OCI-LY7 (cell line): ENCODE results near the gene TLE5. TPM values are rescaled to one million over a fixed set of nuclear protein-coding genes. Genes with fewer than 3 reads are reported as not detected.

Source experiments
- BruUV-seq: library from RNA; stranded (reverse); fragments of 400-500 nt; replicated peaks from 2 replicates; lab custom pipeline; 2021; lab: Mats Ljungman, UMichigan
- CTCF ChIA-PET: fragments of 300-600 bp; sonication (Branson Sonifier 250); formaldehyde crosslinking; loops from one replicate; lab custom pipeline; 2022; ENCODE audit warnings: antibody characterized with exemption; ENCODE audit not compliant: unreplicated experiment; lab: Charles Lee
- POLR2A ChIA-PET: fragments of 300-600 bp; sonication (Branson Sonifier 250); formaldehyde crosslinking; loops from one replicate; lab custom pipeline; 2022; ENCODE audit warnings: antibody characterized with exemption; lab: Charles Lee
- DNase-seq: peaks from one replicate; pipeline ENCODE4 v3.0.0-alpha.2; 2015; ENCODE audit warnings: low spot score
- H2AFZ ChIP-seq: fragments of 200-600 bp; sonication (generic), shearing (Covaris generic); 2 replicates; pipeline ENCODE4 v1.6.1; 2014; ENCODE audit warnings: mild to moderate bottlenecking, antibody characterized with exemption, low read length, moderate library complexity
- H3K27ac ChIP-seq: fragments of 200-600 bp; sonication (generic); 2 replicates; pipeline ENCODE4 v1.5.1; 2014; ENCODE audit warnings: mixed run types, low read depth, mild to moderate bottlenecking, moderate library complexity, low read length, inconsistent platforms; ENCODE audit not compliant: poor library complexity, severe bottlenecking
- H3K36me3 ChIP-seq: fragments of 200-600 bp; sonication (generic); 2 replicates; pipeline ENCODE4 v1.6.1; 2014; ENCODE audit warnings: mild to moderate bottlenecking, antibody characterized with exemption, low read length, moderate library complexity, mixed read lengths; ENCODE audit not compliant: insufficient read depth
- H3K4me1 ChIP-seq: fragments of 200-600 bp; sonication (generic); 2 replicates; pipeline ENCODE4 v1.5.1; 2014; ENCODE audit warnings: mild to moderate bottlenecking, low read length; ENCODE audit not compliant: insufficient read depth, poor library complexity, severe bottlenecking
- H3K4me2 ChIP-seq: fragments of 200-600 bp; sonication (generic); 2 replicates; pipeline ENCODE4 v1.6.1; 2014; ENCODE audit warnings: mild to moderate bottlenecking, low read length
- H3K4me3 ChIP-seq: fragments of 200-600 bp; sonication (generic); 2 replicates; pipeline ENCODE4 v1.5.1; 2014; ENCODE audit warnings: mild to moderate bottlenecking, low read depth, low read length; ENCODE audit not compliant: poor library complexity, severe bottlenecking
- H3K79me2 ChIP-seq: fragments of 200-600 bp; sonication (generic); 2 replicates; pipeline ENCODE4 v1.6.1; 2016; ENCODE audit warnings: low read depth, mild to moderate bottlenecking, low read length, moderate library complexity, mixed read lengths; ENCODE audit not compliant: insufficient read depth
- H3K9me2 ChIP-seq: fragments of 200-600 bp; sonication (generic); 2 replicates; pipeline ENCODE4 v1.6.1; 2016; ENCODE audit warnings: mild to moderate bottlenecking, low read length, mixed read lengths; ENCODE audit not compliant: insufficient read depth
- H3K9me3 ChIP-seq: fragments of 200-600 bp; sonication (generic); 2 replicates; pipeline ENCODE4 v1.6.1; 2014; ENCODE audit warnings: mild to moderate bottlenecking, mixed run types, low read length, mixed read lengths
- H4K20me1 ChIP-seq: fragments of 200-600 bp; sonication (generic); 2 replicates; pipeline ENCODE4 v1.6.1; 2014; ENCODE audit warnings: mild to moderate bottlenecking, antibody characterized with exemption, low read length, moderate library complexity, mixed read lengths; ENCODE audit not compliant: insufficient read depth
- EZH2phosphoT487 ChIP-seq: fragments of 200-600 bp; sonication (generic); IDR thresholded peaks from 2 replicates; pipeline ENCODE4 v1.6.1; 2018; ENCODE audit warnings: low read depth, borderline replicate concordance, mild to moderate bottlenecking, mixed run types, antibody characterized with exemption, low read length, moderate library complexity, mixed read lengths
- intact Hi-C: fragments of 100-400 bp; cut with micrococcal nuclease; formaldehyde crosslinking; loops from one replicate; pipeline ENCODE4 v1.10.0; 2022; ENCODE audit not compliant: unreplicated experiment
- total RNA-seq, 2 experiments: library from RNA; depleted of rRNA in 1 of 2; stranded (reverse); fragments of >200 nt in 1 of 2; shearing (Covaris generic) in 1 of 2; gene quantifications; 2 replicates each; pipeline ENCODE4 v1.2.3, GENCODE V29; 2014 to 2022
- TF ChIP-seq, protein P1 (sequence below): fragments of 200-600 bp; sonication (generic); conservative IDR thresholded peaks from 2 replicates; pipeline ENCODE4 v1.5.1; 2014; ENCODE audit warnings: mild to moderate bottlenecking, antibody characterized with exemption, low read length, moderate library complexity, mixed read lengths

TLE5 gene
- total RNA-seq, 2 experiments from 2014 or later, result 376 to 424 TPM

DNA sequence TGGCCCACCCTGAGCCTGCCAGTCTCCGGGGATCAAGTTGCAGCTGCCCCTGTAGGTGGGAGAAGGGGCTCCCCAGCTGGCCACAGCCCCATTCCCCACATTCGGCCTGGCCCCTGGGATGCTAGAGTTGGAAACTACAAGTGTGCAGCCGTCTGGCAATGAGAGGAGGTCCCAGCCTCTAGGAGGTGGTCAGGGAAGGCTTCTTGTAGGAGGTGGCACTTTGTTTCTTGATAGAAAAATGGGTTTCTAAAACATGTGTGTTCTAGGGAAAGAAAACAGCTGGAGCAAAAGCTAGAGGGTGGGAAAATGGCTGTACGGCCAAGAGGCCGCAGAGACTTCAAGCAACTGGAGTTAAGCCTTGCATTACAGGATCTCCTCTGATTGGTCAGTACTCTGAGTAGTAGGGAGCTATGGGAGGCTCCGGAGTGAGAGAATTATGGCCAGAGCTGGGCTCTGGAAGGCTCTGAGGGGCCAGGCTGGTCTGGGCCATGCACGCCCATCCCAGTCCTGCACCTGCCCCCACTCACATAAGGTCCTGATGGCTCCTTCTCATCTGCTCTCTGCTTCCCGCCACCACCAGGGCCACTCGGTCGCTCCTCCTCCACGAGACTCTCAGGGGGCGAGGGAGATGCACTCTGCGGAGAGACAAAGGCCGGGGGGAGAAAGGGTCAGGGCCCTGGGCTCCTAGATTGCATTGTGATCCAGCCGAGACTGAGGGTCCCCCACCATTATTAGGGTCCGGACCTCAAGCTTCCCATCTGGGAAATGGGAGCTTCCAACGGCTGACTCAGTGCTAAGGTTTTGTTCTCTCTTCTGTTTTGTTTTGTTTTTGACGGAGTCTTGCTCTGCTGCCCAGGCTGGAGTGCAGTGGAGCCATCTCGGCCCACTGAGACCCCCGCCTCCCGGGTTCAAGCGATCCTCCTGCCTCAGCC, 46.9 kb downstream of the TLE5 start:
- no peak overlapping the region for H3K27ac ChIP-seq
- DNase-seq, result no peak
- ChIA-PET POLR2A (no interaction called here), CTCF (no interaction called here)
- no peaks in the 10 kb centered on the region for H4K20me1 ChIP-seq
- TF ChIP-seq, protein P1, sequence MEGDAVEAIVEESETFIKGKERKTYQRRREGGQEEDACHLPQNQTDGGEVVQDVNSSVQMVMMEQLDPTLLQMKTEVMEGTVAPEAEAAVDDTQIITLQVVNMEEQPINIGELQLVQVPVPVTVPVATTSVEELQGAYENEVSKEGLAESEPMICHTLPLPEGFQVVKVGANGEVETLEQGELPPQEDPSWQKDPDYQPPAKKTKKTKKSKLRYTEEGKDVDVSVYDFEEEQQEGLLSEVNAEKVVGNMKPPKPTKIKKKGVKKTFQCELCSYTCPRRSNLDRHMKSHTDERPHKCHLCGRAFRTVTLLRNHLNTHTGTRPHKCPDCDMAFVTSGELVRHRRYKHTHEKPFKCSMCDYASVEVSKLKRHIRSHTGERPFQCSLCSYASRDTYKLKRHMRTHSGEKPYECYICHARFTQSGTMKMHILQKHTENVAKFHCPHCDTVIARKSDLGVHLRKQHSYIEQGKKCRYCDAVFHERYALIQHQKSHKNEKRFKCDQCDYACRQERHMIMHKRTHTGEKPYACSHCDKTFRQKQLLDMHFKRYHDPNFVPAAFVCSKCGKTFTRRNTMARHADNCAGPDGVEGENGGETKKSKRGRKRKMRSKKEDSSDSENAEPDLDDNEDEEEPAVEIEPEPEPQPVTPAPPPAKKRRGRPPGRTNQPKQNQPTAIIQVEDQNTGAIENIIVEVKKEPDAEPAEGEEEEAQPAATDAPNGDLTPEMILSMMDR, result no peak
- no peak for TF ChIP-seq EZH2phosphoT487
- no peak overlapping the region for H3K4me2 ChIP-seq
- no peaks in the 10 kb centered on the region for H3K9me2 ChIP-seq
- intact Hi-C loops, result no loop called here
- no peaks in the 10 kb centered on the region for H3K36me3 ChIP-seq
- no peak overlapping the region for H2AFZ ChIP-seq
- H3K4me3 ChIP-seq, result no peak overlapping the region
- H3K79me2 ChIP-seq, result no peaks in the 10 kb centered on the region
- no TSS peak for BruUV-seq
- no peaks in the 10 kb centered on the region for H3K9me3 ChIP-seq
- no peaks in the 10 kb centered on the region for H3K4me1 ChIP-seq

DNA sequence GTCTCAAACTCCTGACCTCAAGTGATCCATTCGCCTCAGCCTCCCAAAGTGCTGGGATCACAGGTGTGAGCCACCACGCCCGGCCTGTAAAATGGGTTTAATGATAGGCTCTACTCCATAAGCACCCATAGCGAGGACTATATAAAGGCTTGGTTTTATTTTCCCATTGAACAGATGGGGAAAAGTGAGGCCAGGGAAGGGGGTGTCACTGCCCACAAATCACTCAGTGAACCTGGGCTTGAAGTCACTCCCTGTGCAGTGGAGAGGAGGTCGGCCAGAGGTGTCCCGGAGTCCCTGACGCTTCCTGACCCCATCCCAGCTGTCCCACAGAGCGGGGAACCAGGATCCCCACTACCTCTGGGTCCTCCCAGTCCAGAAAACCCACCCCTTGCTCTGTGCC, 48.2 kb downstream of the TLE5 start:
- no peaks in the 10 kb centered on the region for H3K9me2 ChIP-seq
- H3K27ac ChIP-seq, result no peak overlapping the region
- intact Hi-C loops, result no loop called here
- H2AFZ ChIP-seq, result no peak overlapping the region
- no peaks in the 10 kb centered on the region for H3K36me3 ChIP-seq
- POLR2A ChIA-PET, result no interaction called here
- CTCF ChIA-PET, result no interaction called here
- no TSS peak for BruUV-seq
- H3K4me3 ChIP-seq, result no peak overlapping the region
- H3K9me3 ChIP-seq, result no peaks in the 10 kb centered on the region
- no peaks in the 10 kb centered on the region for H3K4me1 ChIP-seq
- no peak for DNase-seq
- H3K4me2 ChIP-seq, result no peak overlapping the region
- H4K20me1 ChIP-seq, result no peaks in the 10 kb centered on the region
- no peaks in the 10 kb centered on the region for H3K79me2 ChIP-seq
- TF ChIP-seq, protein P1, result no peak
- TF ChIP-seq EZH2phosphoT487, result no peak

DNA sequence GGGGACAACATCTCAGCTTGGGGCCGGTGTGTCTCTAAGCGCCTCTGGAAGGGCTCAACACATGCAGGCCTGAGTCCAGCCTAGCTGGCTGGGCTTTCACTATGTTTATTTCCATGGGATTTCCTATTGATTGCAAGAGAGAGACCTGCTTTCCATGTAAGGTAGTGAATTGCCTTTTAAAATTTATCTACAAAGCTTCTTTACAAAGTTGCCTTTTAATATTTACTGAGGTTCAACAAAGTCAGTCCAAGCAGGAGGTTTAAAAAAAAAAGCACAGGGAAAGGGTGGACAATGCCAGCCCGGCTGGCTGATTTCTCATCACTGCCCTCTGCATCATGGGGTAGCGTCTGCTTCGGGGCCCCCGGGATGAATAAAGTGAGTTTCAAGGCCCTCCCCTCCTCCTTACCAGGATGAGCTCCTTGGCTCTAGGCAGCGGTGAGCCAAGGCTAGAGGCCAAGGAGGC, 49.0 kb downstream of the TLE5 start:
- Histone ChIP-seq H3K9me2 (no peaks in the 10 kb centered on the region), H3K9me3 (no peaks in the 10 kb centered on the region), H3K4me3 (no peak overlapping the region), H3K79me2 (no peaks in the 10 kb centered on the region), H3K4me2 (no peak overlapping the region), H4K20me1 (no peaks in the 10 kb centered on the region), H2AFZ (no peak overlapping the region), H3K36me3 (no peaks in the 10 kb centered on the region), H3K27ac (no peak overlapping the region), H3K4me1 (no peaks in the 10 kb centered on the region)
- no peak for DNase-seq
- BruUV-seq, result no TSS peak
- intact Hi-C loops, result loop anchor here (2.0 kb wide), 1 partner anchor 26 kb away; no protein-coding TSS in a partner anchor
- TF ChIP-seq, protein P1, result no peak
- TF ChIP-seq EZH2phosphoT487, result no peak
- POLR2A ChIA-PET, result no interaction called here
- CTCF ChIA-PET, result no interaction called here
